GM18511 (cell line): Measurements from ENCODE around the gene TMEM39B.
"Not testable (repeated sequence)": the region's sequence is repeated elsewhere in the genome, so short reads cannot be mapped to it uniquely, and the experiment has no call there.

Experiments used
- ATAC-seq: cut with Tn5 transposase; IDR thresholded peaks from one replicate; pipeline ENCODE4 v1.9.1; 2021; ENCODE audit warnings: mild to moderate bottlenecking, moderate library complexity; ENCODE audit not compliant: unreplicated experiment

The TMEM39B gene

GRCh38 chr1:32068957-32069588, 3.7 kb upstream of the TMEM39B start:
- no peak for ATAC-seq

GRCh38 chr1:32071758-32072621, 749 bp upstream of the TMEM39B start:
- ATAC-seq, result no peak

GRCh38 chr1:32073299-32074229, 825 bp downstream of the TMEM39B start:
- no peak for ATAC-seq

GRCh38 chr1:32074841-32075240, 2.1 kb downstream of the TMEM39B start:
- ATAC-seq, result no peak

- no peak for ATAC-seq
Observed at GRCh38 chr1:32077451-32077850, 4.7 kb downstream of the TMEM39B start.

- no peak for ATAC-seq
Observed at GRCh38 chr1:32082022-32082421, 9.3 kb downstream of the TMEM39B start.

GRCh38 chr1:32086381-32086780, 13.6 kb downstream of the TMEM39B start:
- ATAC-seq, result not testable (repeated sequence)

- no peak for ATAC-seq
Observed at GRCh38 chr1:32091176-32091575, 18.4 kb downstream of the TMEM39B start.

GRCh38 chr1:32091591-32091990, 18.9 kb downstream of the TMEM39B start:
- no peak for ATAC-seq

- ATAC-seq, result no peak
Observed at GRCh38 chr1:32094746-32095521, 22.2 kb downstream of the TMEM39B start.

- ATAC-seq, result no peak
Observed at GRCh38 chr1:32099426-32099825, 26.7 kb downstream of the TMEM39B start.

- no peak for ATAC-seq
Observed at GRCh38 chr1:32100359-32100758, 27.6 kb downstream of the TMEM39B start.

GRCh38 chr1:32100807-32101708, 28.3 kb downstream of the TMEM39B start:
- ATAC-seq, result no peak

- no peak for ATAC-seq
Observed at GRCh38 chr1:32104127-32104526, 31.4 kb downstream of the TMEM39B start.

- no peak for ATAC-seq
Observed at GRCh38 chr1:32105338-32105737, 32.6 kb downstream of the TMEM39B start.

- ATAC-seq, result no peak
Observed at GRCh38 chr1:32106663-32107275, 34.0 kb downstream of the TMEM39B start.

GRCh38 chr1:32107742-32108661, 35.3 kb downstream of the TMEM39B start, which contains the start of gene KPNA6:
Gene KPNA6, plus strand, starts transcription at chr1:32108056. Its CDS starts 75 bp downstream, at chr1:32108131.
- ATAC-seq, result peak; percentile 79
